Common myeloid progenitor, CD34-positive (primary cell): ENCODE measurements around the gene GNB1.
"Not testable (repeated sequence)": the region's sequence is repeated elsewhere in the genome, so short reads cannot be mapped to it uniquely, and the experiment has no call there.

Experiments used
- CTCF ChIA-PET: fragments of 350-600 bp; sonication (Branson Sonifier 250); formaldehyde crosslinking; loops from one replicate; lab custom pipeline; 2021; ENCODE audit warnings: antibody characterized with exemption; lab: Charles Lee
- POLR2A ChIA-PET: fragments of 350-600 bp; sonication (Branson Sonifier 250); formaldehyde crosslinking; loops from one replicate; lab custom pipeline; 2021; ENCODE audit warnings: antibody characterized with exemption; lab: Charles Lee
- DNase-seq, 3 donors: peaks; one replicate each; pipeline versions ENCODE4 v3.0.0 to v3.0.0-alpha.2; 2013
- H3K27ac ChIP-seq, 2 experiments: 1 replicate in 1 of 2; 2 replicates in 1 of 2; pipeline ENCODE4 v1.7.0; 2013; ENCODE audit warnings: inconsistent platforms in 2 of 2, low read length in 2 of 2, mild to moderate bottlenecking in 2 of 2, low read depth in 1 of 2, moderate library complexity in 1 of 2; ENCODE audit not compliant: severe bottlenecking in 2 of 2, insufficient read depth in 1 of 2, poor library complexity in 1 of 2
- H3K27me3 ChIP-seq, 5 experiments: replicated peaks in 2 of 5; 1 replicate in 3 of 5; 2 replicates in 2 of 5; pipeline versions ENCODE4 v1.6.1 to v1.7.0; 2013; ENCODE audit warnings: low read length in 4 of 5, mild to moderate bottlenecking in 2 of 5, moderate library complexity in 2 of 5, inconsistent platforms in 1 of 5; ENCODE audit not compliant: insufficient read depth in 5 of 5, control insufficient read depth in 4 of 5
- H3K36me3 ChIP-seq, 4 experiments: 1 replicate in 2 of 4; 2 replicates in 2 of 4; pipeline versions ENCODE4 v1.6.1 to v1.7.0; 2013; ENCODE audit warnings: low read length in 3 of 4, control low read depth in 1 of 4, mild to moderate bottlenecking in 1 of 4; ENCODE audit not compliant: control insufficient read depth in 4 of 4, insufficient read depth in 4 of 4
- H3K4me1 ChIP-seq, 4 experiments: 1 replicate in 3 of 4; 2 replicates in 1 of 4; pipeline versions ENCODE4 v1.6.1 to v1.7.1; 2013; ENCODE audit warnings: low read length in 3 of 4, mild to moderate bottlenecking in 3 of 4, control low read depth in 1 of 4, inconsistent platforms in 1 of 4, moderate library complexity in 1 of 4; ENCODE audit not compliant: control insufficient read depth in 4 of 4, insufficient read depth in 4 of 4; ENCODE audit errors: control extremely low read depth in 1 of 4
- H3K4me3 ChIP-seq, 7 experiments: 1 replicate in 4 of 7; 2 replicates in 3 of 7; pipeline versions ENCODE4 v1.5.1 to v1.7.0; 2013; ENCODE audit warnings: mild to moderate bottlenecking in 7 of 7, low read length in 6 of 7, moderate library complexity in 6 of 7, inconsistent platforms in 2 of 7, low read depth in 2 of 7, control low read depth in 1 of 7; ENCODE audit not compliant: insufficient read depth in 4 of 7, control insufficient read depth in 1 of 7; ENCODE audit errors: extremely low read depth in 1 of 7
- H3K9me3 ChIP-seq, 5 experiments: 1 replicate in 4 of 5; 2 replicates in 1 of 5; pipeline versions ENCODE4 v1.6.1 to v1.7.1; 2013; ENCODE audit warnings: low read length in 4 of 5, mild to moderate bottlenecking in 2 of 5, inconsistent platforms in 1 of 5, low read depth in 1 of 5, moderate library complexity in 1 of 5; ENCODE audit not compliant: control insufficient read depth in 4 of 5, insufficient read depth in 2 of 5; ENCODE audit errors: control extremely low read depth in 1 of 5
- WGBS: methylation state at CpG from one replicate; pipeline ENCODE4 v1.1.5; 2013; ENCODE audit not compliant: insufficient coverage; 5-methylcytosine and 5-hydroxymethylcytosine counted together

The GNB1 gene

GRCh38 chr1:1746566-1746909, 144.3 kb downstream of the GNB1 start:
- H3K36me3 ChIP-seq, DNase-seq, CTCF ChIA-PET, H3K4me1 ChIP-seq, H3K9me3 ChIP-seq, H3K27me3 ChIP-seq: not testable (repeated sequence)
- Histone ChIP-seq H3K4me3 (peak overlapping the region in 1 of 7 experiments; percentile 68), H3K27ac (peak overlapping the region in 1 of 2 experiments; percentile 83)
- POLR2A ChIA-PET, result interaction anchor here (0.6 to 0.7 kb wide), 2 partner anchors 22 to 123 kb away, joined by 3 to 5 read pairs; no protein-coding TSS in a partner anchor
- WGBS, result no CpG with 5 or more reads among the region's 35 CpGs

- DNase-seq, result peak; percentile 90 to 94 (median 93)
- H3K4me1 ChIP-seq, H3K27me3 ChIP-seq, CTCF ChIA-PET, H3K36me3 ChIP-seq, H3K9me3 ChIP-seq: not testable (repeated sequence)
- Histone ChIP-seq H3K4me3 (peak overlapping the region in 4 of 7 experiments; percentile 26 to 68 (median 40)), H3K27ac (peak overlapping the region; percentile 83 to 91)
- WGBS, result no CpG with 5 or more reads among the region's 101 CpGs
- POLR2A ChIA-PET, result interaction anchor here (0.6 kb wide), 1 partner anchor 21 kb away, joined by 3 read pairs; no protein-coding TSS in a partner anchor
Observed at GRCh38 chr1:1745651-1746565, 145.0 kb downstream of the GNB1 start.

DNA sequence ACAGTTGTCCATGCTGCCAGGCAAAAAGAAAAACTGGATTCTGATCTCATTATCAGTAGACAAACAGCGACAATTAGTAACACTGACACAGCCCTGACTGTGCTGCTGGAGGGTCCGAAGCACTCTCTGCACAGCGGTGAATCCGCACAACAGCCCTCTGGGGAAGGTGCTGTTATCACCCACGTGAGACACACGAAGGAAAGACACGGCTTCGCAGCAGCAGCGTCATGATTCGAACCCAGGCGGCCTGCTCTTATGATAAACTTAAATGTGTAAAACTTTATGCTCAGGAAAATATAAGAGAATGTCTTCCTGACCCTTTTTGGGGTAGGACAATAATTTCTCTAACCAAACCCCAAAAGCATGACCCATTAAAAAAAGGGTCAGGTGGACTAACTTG, 148.4 kb downstream of the GNB1 start:
- H3K27ac ChIP-seq, H3K4me1 ChIP-seq, CTCF ChIA-PET, DNase-seq, POLR2A ChIA-PET, H3K36me3 ChIP-seq, H3K9me3 ChIP-seq, H3K4me3 ChIP-seq, H3K27me3 ChIP-seq: not testable (repeated sequence)
- 91% methylated on average over 7 of the region's 11 CpGs for WGBS

- H3K36me3 ChIP-seq, result peaks cover 0 to 12% (median 0%) of the 10 kb centered on the region in 4 experiments
- CTCF ChIA-PET, H3K4me3 ChIP-seq, H3K4me1 ChIP-seq, DNase-seq, H3K27me3 ChIP-seq, H3K9me3 ChIP-seq, H3K27ac ChIP-seq, POLR2A ChIA-PET: not testable (repeated sequence)
- WGBS, result 92% methylated on average over 2 of the region's 12 CpGs
Observed at GRCh38 chr1:1741013-1741412, 149.9 kb downstream of the GNB1 start.

- H3K27me3 ChIP-seq, H3K27ac ChIP-seq, H3K4me3 ChIP-seq, POLR2A ChIA-PET, CTCF ChIA-PET, H3K4me1 ChIP-seq, H3K9me3 ChIP-seq, DNase-seq: not testable (repeated sequence)
- peaks cover 0 to 17% (median 2%) of the 10 kb centered on the region in 4 experiments for H3K36me3 ChIP-seq
- no CpG with 5 or more reads among the region's 22 CpGs for WGBS
Observed at GRCh38 chr1:1738799-1739337, 152.0 kb downstream of the GNB1 start.

DNA sequence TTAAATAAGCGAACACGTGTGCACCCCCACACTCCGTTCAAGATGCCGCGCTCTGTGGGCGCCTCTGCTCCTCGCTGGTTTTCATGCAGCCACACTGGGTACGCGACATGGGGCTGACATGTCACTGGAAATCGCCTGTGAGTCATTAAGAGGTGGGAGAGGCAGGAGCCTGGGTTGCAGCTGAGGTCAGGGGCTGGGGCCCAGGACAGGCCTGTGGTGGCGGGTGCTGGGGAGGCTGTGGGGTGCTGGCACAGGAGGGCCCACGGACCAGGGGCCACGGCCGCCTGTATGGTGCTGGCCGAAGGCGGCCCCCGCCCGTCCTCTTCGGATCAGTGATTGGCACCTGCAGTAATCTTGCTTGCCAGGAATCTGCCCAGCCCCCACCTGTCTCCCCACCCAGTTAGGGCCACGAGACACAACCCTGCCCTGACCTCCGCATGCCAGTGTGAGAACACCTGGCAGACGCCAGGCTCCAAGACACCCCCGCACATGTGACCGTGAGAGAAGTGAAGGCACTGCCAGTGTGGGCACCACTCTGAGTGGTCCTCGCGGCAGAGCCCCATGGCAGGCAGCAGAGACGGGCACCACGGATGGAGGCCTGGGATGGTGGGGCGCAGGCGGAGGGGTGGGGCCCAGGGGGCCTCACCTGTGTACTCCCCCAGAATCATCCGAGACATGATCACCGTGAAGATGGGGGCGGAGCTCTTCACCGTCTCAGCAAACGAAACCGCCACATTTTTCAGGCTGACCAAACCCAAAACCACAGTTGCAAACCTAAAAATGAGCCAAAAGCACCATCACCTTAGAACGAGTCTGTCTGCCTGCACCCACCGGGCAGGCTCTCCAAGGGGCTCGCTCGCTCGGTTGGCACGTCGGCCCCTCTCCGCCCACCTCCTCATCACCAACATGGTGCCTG, 153.0 kb downstream of the GNB1 start:
- POLR2A ChIA-PET, CTCF ChIA-PET: not testable (repeated sequence)

More for the DNA sequence above, 153.0 kb downstream of the GNB1 start:
- not testable (repeated sequence) for H3K4me3 ChIP-seq, H3K9me3 ChIP-seq, H3K27ac ChIP-seq, H3K4me1 ChIP-seq, H3K27me3 ChIP-seq, DNase-seq
- WGBS, result 93% methylated on average over 11 of the region's 44 CpGs
- peaks cover 0 to 20% (median 3%) of the 10 kb centered on the region in 4 experiments for H3K36me3 ChIP-seq
